ENCODE measurements around the gene TMEM43.

GRCh38 chr3:14140668-14141067 lies 15.8 kb downstream of the TMEM43 start:
- no peak for TF ChIP-seq CEBPB (IDR thresholded peaks at IDR 0.05; ENCODE audit: low read depth)
- TF ChIP-seq CTCF (IDR thresholded peaks at IDR 0.05 in 2 of 3, conservative IDR thresholded peaks at IDR 0.05 in 1 of 3; ENCODE audit: borderline replicate concordance in 1 of 3, insufficient read depth in 1 of 3, low read depth in 2 of 3, low read length in 2 of 3), result no peak
- no peak for TF ChIP-seq SP1 (IDR thresholded peaks at IDR 0.05; ENCODE audit: low read depth)
- no peak for TF ChIP-seq ZNF274 (IDR thresholded peaks at IDR 0.05; ENCODE audit: low read depth, low read length)
- no peak for TF ChIP-seq POLR2A (IDR thresholded peaks at IDR 0.05; ENCODE audit: borderline replicate concordance, extremely low read depth, insufficient read depth, insufficient read length)
- TF ChIP-seq POLR2AphosphoS5 (IDR thresholded peaks at IDR 0.05; ENCODE audit: low read depth, low read length), result no peak
- no peak for TF ChIP-seq REST (IDR thresholded peaks at IDR 0.05; ENCODE audit: low read depth)
- TF ChIP-seq JUND (IDR thresholded peaks at IDR 0.05), result no peak
- no peak for TF ChIP-seq EZH2 (IDR thresholded peaks at IDR 0.05)
- TF ChIP-seq ZBTB33 (IDR thresholded peaks at IDR 0.05; ENCODE audit: extremely low read depth, insufficient replicate concordance, low read length), result no peak
- TF ChIP-seq ZFX (IDR thresholded peaks at IDR 0.05), result no peak
- no peak for TF ChIP-seq FOSL1 (IDR thresholded peaks at IDR 0.05; ENCODE audit: low read depth)
- no peak for TF ChIP-seq CBX3 (IDR thresholded peaks at IDR 0.05; ENCODE audit: low read depth)
- no peak for TF ChIP-seq SRF (IDR thresholded peaks at IDR 0.05; ENCODE audit: low read depth)
